DOHH2 (cell line): Measurements from ENCODE around the gene ASB1.

Experiments
- H3F3A ChIP-seq: fragments of 200-600 bp; sonication (generic), shearing (Covaris generic); 2 replicates; pipeline ENCODE4 v1.6.0; 2016; ENCODE audit warnings: antibody characterized with exemption, mild to moderate bottlenecking; ENCODE audit not compliant: control insufficient read depth, insufficient read depth
- H3K27ac ChIP-seq: fragments of 200-600 bp; sonication (generic); 2 replicates; pipeline ENCODE4 v1.5.1; 2014; ENCODE audit warnings: low read depth, mild to moderate bottlenecking, low read length, moderate library complexity
- H3K27me3 ChIP-seq: fragments of 200-600 bp; sonication (generic); 2 replicates; pipeline ENCODE4 v1.6.1; 2014; ENCODE audit warnings: mild to moderate bottlenecking, low read length, mixed read lengths; ENCODE audit not compliant: control insufficient read depth
- H3K36me3 ChIP-seq: fragments of 200-600 bp; sonication (generic); 2 replicates; pipeline ENCODE4 v1.6.1; 2014; ENCODE audit warnings: mild to moderate bottlenecking, low read length, moderate library complexity, mixed read lengths; ENCODE audit not compliant: control insufficient read depth
- H3K4me1 ChIP-seq: fragments of 200-600 bp; sonication (generic); 2 replicates; pipeline ENCODE4 v1.6.1; 2014; ENCODE audit warnings: mild to moderate bottlenecking, low read length, mixed read lengths; ENCODE audit not compliant: control insufficient read depth
- H3K4me2 ChIP-seq: fragments of 200-600 bp; sonication (generic); 2 replicates; pipeline ENCODE4 v1.6.0; 2014; ENCODE audit warnings: mild to moderate bottlenecking, low read length, moderate library complexity
- H3K4me3 ChIP-seq: fragments of 200-600 bp; sonication (generic); 2 replicates; pipeline ENCODE4 v1.5.1; 2014; ENCODE audit warnings: mild to moderate bottlenecking, low read length, mixed read lengths
- H3K79me2 ChIP-seq: fragments of 200-600 bp; sonication (generic); 2 replicates; pipeline ENCODE4 v1.6.1; 2014; ENCODE audit warnings: mild to moderate bottlenecking, low read length, mixed read lengths; ENCODE audit not compliant: control insufficient read depth
- H3K9me2 ChIP-seq: fragments of 200-600 bp; sonication (generic); replicated peaks from 2 replicates; pipeline ENCODE4 v1.6.1; 2014; ENCODE audit warnings: mild to moderate bottlenecking, low read length, mixed read lengths; ENCODE audit not compliant: control insufficient read depth
- H3K9me3 ChIP-seq: fragments of 200-600 bp; sonication (generic); 2 replicates; pipeline ENCODE4 v1.6.1; 2014; ENCODE audit warnings: antibody characterized with exemption, low read length, mixed read lengths; ENCODE audit not compliant: control insufficient read depth, insufficient read depth
- H4K20me1 ChIP-seq: fragments of 200-600 bp; sonication (generic); 2 replicates; pipeline ENCODE4 v1.6.0; 2014; ENCODE audit warnings: low read depth, mild to moderate bottlenecking, antibody characterized with exemption, low read length, moderate library complexity; ENCODE audit not compliant: control insufficient read depth, insufficient read depth
- EZH2phosphoT487 ChIP-seq: fragments of 200-600 bp; sonication (generic); IDR thresholded peaks from 2 replicates; pipeline ENCODE4 v1.6.1; 2017; ENCODE audit warnings: borderline replicate concordance, mild to moderate bottlenecking, antibody characterized with exemption, low read length, moderate library complexity, mixed read lengths
- TF ChIP-seq, protein P1 (sequence below): fragments of 200-600 bp; sonication (generic); IDR thresholded peaks from one replicate; pipeline ENCODE4 v1.5.1; 2014; ENCODE audit warnings: antibody characterized with exemption, mild to moderate bottlenecking, low read depth, low read length; ENCODE audit not compliant: poor library complexity, severe bottlenecking

The ASB1 gene

DNA sequence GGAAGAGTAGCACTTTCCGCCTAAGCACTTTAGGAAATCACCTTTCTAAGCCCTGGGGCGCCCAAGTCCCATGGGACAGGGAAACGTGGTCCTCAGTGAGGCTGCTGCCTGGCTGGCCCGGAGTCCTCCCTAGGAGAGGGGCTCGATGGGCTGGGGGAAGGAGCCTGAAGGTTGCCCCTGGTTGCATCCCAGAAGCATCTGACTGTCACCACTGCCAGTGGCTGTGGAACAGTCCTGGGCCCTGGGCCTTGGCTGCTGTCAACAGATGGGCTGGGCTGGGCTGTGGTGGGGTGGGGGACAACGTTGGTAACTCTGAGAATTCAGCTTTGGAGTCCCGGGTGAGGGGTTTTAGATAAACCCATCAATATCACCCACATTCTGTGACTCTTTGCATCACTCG is 22.5 kb downstream of the ASB1 start:
- TF ChIP-seq, protein P1, sequence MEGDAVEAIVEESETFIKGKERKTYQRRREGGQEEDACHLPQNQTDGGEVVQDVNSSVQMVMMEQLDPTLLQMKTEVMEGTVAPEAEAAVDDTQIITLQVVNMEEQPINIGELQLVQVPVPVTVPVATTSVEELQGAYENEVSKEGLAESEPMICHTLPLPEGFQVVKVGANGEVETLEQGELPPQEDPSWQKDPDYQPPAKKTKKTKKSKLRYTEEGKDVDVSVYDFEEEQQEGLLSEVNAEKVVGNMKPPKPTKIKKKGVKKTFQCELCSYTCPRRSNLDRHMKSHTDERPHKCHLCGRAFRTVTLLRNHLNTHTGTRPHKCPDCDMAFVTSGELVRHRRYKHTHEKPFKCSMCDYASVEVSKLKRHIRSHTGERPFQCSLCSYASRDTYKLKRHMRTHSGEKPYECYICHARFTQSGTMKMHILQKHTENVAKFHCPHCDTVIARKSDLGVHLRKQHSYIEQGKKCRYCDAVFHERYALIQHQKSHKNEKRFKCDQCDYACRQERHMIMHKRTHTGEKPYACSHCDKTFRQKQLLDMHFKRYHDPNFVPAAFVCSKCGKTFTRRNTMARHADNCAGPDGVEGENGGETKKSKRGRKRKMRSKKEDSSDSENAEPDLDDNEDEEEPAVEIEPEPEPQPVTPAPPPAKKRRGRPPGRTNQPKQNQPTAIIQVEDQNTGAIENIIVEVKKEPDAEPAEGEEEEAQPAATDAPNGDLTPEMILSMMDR = no peak
- no peak for TF ChIP-seq EZH2phosphoT487
- peaks cover 82% of the 10 kb centered on the region for H3K36me3 ChIP-seq
- no peaks in the 10 kb centered on the region for H3K27me3 ChIP-seq
- no peaks in the 10 kb centered on the region for H3K9me2 ChIP-seq
- no peaks in the 10 kb centered on the region for H4K20me1 ChIP-seq
- no peaks in the 10 kb centered on the region for H3K9me3 ChIP-seq
- H3K4me2 ChIP-seq = no peak overlapping the region
- H3K27ac ChIP-seq = no peak overlapping the region
- no peaks in the 10 kb centered on the region for H3K4me1 ChIP-seq
- no peak overlapping the region for H3K4me3 ChIP-seq
- H3F3A ChIP-seq = no peaks in the 10 kb centered on the region
- H3K79me2 ChIP-seq = peaks cover 11% of the 10 kb centered on the region

DNA sequence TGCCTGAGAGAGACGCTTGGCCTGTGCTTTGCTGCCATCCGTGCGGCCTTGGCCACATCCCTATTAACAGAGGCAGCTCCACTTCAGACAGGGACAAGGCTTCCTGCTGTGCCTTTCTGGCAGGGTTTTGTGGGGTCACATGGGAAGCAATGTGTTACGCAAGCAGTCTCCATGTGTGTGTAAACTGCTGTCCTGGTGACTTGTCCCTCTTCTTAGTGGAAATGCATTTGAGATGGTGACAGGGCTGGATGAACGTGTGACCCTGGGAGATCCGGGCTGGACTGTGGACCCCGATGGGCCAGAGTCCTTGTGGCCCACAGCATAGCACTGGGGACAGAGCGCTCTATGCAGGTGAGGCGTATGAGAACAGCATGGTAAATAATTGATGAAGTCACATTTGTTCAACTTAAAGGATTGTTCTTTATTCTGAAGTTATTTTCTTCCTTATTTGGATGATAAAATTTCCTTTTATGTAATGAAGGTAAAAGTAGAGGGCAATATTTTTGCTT is 23.2 kb downstream of the ASB1 start:
- TF ChIP-seq EZH2phosphoT487 = no peak
- TF ChIP-seq, protein P1 = no peak
- Histone ChIP-seq H3K4me1 (no peaks in the 10 kb centered on the region), H3K9me3 (no peaks in the 10 kb centered on the region), H4K20me1 (no peaks in the 10 kb centered on the region), H3K27ac (no peak overlapping the region), H3K27me3 (no peaks in the 10 kb centered on the region), H3K4me3 (no peak overlapping the region), H3K79me2 (peaks cover 9% of the 10 kb centered on the region; the same call in 1 of the 2 replicates), H3K9me2 (no peaks in the 10 kb centered on the region), H3F3A (no peaks in the 10 kb centered on the region), H3K36me3 (peaks cover 75% of the 10 kb centered on the region), H3K4me2 (no peak overlapping the region)

DNA sequence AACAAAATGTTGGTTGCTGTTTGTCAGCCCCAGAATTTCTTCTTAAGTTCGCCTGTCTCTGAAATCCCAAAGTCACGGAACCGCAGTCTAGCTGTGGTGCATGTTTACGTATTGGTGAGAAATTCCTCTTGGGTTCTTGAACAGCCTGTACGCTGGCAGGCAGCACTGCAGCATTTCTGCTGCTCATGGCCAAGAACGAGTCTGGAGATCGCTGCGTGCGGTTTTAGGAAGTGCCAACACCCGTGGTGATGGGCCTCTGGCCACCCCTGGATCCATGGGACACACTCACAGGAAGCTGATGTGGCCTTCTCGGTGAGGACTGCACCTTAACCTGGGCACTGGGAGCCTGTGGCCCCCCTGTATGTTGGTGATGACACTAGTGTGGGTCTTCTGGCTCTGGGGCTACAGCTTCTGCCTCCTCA is 23.7 kb downstream of the ASB1 start:
- H3K36me3 ChIP-seq = peaks cover 70% of the 10 kb centered on the region

More for the DNA sequence above, 23.7 kb downstream of the ASB1 start:
- H3K4me2 ChIP-seq = no peak overlapping the region
- peaks cover 9% of the 10 kb centered on the region; the same call in 1 of the 2 replicates for H3K79me2 ChIP-seq
- H3K9me3 ChIP-seq = no peaks in the 10 kb centered on the region
- H3K27me3 ChIP-seq = no peaks in the 10 kb centered on the region
- H3K9me2 ChIP-seq = no peaks in the 10 kb centered on the region
- H3K27ac ChIP-seq = no peak overlapping the region
- no peak overlapping the region for H3K4me3 ChIP-seq
- TF ChIP-seq, protein P1 = no peak
- no peak for TF ChIP-seq EZH2phosphoT487
- no peaks in the 10 kb centered on the region for H3K4me1 ChIP-seq
- H4K20me1 ChIP-seq = no peaks in the 10 kb centered on the region
- H3F3A ChIP-seq = no peaks in the 10 kb centered on the region
